NCI-H2081 treated with DMSO at 0.1 percent for 48 hours (cell line): ENCODE measurements around the gene RCN2.
"Not testable (repeated sequence)": the region's sequence is repeated elsewhere in the genome, so short reads cannot be mapped to it uniquely, and the experiment has no call there.

Experiments
- DNase-seq: peaks from one replicate; lab custom pipeline; 2025; lab: John Stamatoyannopoulos, UW

Gene RCN2

DNA sequence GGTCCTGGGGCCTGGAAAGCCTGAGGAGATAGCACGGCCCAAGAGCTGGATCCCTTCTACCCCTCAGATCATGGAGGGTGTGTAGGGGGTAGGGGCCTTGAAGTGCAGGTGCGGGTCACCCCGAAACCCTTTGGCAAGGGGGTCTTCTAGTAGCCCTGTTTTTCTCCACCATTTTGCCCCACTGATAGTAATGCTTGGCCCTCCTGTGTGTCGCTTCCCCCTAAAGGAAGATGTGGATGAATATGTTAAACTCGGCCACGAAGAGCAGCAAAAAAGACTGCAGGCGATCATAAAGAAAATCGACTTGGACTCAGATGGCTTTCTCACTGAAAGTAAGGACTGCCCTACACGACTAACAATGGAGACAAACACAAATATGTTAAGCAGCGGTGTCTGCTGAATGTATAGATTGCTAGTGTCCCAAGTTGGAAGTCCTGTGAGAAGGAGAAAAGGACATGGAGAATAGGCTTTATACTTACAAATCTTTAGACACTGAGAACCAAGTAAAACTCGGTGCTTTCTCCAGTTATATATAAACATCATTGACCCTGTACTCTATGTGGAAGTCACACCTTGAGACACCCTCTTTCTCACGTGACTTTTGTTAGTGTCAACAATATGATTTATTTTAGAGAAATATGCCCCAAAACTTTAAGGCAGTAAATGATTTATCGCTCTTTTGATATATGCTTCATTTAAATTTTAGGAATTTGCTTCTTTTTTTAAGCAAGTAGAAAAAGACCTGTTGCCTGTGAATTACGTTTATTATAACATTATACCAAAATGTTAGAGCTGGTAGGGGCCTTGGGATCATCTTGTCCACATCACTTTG lies 802 bp downstream of the RCN2 start:
- no peak for DNase-seq

DNA sequence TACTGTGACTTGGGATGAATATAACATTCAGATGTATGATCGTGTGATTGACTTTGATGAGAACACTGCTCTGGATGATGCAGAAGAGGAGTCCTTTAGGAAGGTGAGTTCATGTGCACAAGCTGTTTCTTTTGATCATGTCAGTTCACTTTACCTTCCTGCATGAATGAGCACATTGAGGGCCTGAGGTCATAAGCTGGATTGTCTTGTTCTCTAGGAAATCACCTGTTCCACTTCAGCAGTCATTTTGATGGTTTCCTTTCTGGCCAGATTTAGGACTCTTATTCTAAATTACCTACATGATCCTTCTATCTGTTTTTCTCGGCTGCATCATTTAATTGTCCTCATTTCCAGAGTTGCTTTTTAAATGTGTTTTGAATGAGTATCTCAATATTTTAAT lies 4.1 kb downstream of the RCN2 start:
- no peak for DNase-seq

DNA sequence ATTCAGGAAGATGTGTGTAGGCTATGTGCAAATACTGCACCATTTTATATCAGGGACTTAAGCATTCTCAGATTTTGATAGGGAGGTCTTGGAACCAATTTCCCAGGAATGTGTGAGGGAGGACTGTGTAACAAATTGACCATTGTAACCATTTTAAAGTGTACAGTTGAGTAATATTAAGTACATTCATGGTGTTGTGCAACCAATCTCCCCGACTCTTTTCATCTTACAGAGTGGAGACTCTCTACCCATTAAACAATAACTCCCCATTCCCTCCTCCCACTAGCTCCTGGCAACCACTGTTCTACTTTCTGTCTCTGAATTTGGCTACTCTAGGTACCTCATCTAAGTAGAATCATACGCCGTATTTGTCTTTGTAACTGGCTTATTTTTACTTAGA lies 5.1 kb downstream of the RCN2 start:
- DNase-seq = no peak

DNA sequence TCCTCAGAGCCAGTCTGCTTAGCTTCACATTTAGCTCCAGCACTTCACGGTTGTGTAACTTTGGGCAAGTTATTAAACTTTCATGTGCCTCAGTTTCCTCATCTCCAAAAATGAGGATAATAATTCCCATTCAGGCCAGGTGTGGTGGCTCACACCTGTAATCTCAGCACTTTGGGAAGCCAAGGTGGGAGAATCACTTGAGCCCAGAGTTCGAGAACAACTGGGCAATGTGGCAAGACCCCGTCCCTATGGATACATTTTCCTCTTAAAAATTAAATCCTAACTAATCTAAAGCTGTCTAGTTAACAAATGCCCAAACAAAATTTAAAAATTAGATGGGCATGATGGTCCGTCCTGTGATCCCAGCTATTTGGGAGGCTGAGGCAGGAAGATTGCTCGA lies 7.2 kb downstream of the RCN2 start:
- DNase-seq = no peak

DNA sequence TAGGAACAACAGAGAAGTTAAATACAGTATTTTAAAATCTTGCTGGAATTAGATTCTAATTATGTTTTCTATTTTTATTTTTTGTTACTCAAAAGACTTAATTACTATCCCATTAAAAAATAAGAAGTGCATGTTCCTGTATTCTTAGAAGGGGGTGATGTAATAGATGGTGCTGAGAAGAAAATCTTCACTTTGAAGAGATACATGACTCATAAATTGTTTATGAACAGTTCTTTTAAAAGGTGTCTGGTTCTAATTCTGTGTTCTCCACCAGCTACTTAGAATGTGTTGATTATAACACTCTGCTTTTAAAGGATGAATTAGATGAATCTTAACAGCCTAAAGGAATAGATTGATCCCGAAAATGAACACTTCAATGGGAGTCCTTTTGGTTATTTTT lies 8.2 kb downstream of the RCN2 start:
- DNase-seq = no peak

DNA sequence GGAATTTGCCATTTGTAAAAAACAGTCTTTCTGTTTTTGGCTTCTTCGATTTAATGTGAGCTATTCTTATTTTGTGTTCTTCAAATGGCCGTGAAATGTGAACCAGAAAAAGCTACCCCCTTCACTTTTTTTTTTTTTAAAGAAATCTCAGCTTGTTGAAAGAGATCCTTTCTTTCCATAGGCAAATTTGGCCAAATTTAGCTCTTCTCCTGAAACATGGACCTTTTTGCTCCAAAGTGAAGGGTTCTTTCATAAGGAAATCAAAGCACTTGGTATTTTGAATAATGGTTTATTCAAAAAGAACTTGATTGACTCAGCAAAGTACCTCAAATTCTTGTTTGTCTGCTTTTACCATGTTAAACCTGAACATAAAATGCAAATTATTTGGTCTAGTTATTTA lies 10.1 kb downstream of the RCN2 start:
- DNase-seq = no peak

DNA sequence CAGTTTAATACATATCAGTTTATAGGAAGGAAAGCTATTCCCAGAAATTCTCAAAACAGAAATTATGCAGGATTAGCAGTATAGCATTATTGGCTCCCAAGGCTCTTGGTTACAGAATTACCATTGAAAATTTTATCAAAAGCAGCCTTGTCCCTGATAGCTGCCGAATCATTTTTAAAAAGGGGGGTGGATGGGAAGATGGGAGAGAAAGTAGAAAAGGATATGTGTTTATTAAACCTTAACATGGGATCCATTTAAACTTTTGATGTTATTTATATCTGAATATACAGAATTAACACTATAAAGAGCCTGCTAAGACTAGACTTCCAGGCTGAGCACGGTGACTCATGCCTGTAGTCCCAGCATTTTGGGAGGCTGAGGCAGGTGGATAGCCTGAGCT lies 10.8 kb downstream of the RCN2 start:
- DNase-seq = no peak

DNA sequence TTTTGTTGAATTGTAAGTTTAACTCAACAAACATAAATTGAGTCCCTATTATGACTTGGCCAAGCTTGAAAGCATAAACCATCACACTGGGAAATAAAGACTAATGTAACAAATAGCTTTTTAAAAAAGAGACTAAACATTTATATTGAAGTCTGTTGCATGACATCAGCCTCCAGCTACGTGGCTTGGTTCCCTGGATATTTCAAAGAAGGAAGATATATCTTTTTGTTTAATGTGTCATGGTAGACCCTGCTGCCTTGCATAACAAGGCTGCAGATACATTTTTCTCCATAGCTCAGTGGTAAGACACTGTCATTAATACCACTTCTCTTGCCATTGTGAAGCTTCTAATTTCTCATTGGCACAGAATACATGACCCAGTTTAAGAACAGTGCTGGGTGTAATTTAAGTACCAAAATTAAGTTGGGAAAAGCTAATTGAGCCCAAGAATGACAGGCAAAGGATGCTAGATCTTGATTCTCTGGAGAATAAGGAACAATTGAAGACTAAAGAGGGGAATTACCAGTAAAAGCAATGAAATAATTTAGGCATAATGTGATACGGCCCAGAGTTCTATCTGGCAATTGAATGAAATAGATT lies 14.0 kb downstream of the RCN2 start:
- DNase-seq = no peak

DNA sequence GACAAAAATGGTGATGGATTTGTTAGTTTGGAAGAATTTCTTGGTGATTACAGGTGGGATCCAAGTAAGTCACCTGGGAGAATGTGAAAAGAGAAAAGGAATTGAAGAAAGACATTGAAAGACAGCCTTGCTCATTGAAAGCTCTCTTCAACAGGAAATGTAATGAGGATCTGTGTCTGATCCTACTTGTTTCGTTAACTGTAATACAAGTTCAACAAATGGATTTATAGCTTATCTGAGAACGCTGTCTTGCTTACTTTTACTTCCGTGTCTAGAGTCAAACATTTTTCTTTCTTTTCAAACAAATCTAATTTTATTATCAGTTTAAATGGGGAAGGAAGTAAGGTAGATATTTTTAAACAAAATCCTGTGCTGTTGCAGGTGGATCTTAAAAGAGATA lies 15.9 kb downstream of the RCN2 start:
- DNase-seq = no peak

DNA sequence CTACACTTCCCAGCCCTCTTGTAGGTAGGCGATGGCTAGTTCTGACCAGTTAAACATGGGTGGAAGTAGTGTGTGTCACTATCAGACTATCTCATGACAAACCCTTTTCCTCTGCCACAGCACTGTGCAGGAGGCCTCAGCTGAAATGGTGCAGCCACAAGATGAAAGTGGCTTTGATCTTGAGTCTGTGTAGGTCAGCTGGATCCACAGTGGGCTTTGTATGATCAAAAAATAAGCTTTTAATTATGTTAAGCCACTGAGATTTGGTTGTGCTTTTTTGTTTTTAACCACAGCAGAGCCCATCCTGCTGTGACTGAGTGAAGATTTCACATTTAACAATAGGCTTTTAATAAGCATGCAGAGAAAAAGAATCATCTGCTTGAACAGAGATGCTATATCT lies 19.7 kb downstream of the RCN2 start:
- DNase-seq = no peak

DNA sequence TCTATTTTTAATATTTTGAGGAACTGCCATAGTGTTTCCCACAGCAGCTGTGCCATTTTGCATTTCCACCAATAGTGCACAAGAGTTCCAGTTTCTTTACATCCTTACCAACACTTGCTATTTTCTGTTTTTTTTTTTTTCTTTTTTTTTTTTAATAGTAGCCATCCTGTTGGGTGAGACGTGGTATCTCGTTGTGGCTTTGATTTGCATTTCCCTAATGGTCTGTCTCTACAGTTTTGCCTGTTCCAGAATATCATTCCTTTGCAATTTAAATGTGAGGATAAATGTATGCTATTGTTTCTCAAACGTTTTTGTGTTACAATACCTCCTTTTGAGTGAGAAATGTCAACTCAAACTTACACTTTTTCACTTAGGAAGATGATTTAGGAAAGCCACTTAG lies 22.4 kb downstream of the RCN2 start:
- DNase-seq = no peak

DNA sequence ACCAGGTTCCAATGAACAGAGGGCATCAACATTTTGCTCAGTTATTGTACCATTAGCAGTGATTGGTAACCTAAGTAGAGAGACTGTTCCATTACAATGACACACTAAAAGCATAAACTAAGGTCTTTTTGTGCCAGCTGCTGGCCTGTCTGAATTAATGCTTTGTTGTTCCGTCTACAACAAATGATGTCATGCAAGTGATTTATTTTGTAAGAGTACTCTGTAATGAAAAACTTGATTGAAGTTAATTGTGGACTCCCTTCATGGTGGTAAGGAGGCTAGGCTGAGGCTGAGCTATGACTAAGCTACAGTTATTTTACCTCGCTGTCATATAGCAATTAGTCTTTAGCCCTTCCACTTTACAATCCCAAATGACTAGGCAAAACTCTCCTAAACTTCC lies 23.2 kb downstream of the RCN2 start:
- no peak for DNase-seq

DNA sequence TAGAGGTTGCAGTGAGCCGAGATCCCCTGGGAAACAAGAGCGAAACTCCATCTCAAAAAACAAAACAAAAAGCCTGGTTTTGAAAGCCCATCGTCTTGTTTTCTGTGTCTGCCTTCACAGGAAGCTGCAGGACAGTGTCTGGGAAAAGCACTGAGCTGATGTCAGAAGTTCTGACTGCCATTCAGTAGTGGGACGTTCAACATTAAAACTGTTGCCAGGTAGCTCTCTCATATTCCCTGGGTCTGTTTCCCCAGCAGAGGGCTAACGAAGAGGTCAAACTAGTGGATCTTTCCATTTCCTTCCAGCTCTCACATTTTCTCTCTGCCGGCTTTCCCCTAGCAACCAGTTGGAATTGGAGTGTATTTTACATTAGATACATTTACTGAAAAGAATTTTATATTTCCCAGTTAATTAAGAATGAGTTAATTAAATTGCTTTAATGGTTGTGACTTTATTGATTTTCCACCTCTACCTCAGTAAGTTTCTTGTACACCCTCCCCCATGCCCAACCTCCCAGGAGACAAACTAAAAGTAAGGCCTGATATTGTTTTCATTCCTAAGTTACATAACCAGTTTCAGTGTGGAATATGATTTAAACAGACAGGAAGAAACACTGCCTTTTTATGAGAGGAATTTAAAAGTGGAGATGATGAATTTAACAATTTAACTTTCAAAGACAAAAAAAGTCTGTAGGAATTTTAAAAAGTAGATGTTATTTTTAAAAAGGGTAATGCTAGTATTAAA lies 29.9 kb downstream of the RCN2 start:
- no peak for DNase-seq

DNA sequence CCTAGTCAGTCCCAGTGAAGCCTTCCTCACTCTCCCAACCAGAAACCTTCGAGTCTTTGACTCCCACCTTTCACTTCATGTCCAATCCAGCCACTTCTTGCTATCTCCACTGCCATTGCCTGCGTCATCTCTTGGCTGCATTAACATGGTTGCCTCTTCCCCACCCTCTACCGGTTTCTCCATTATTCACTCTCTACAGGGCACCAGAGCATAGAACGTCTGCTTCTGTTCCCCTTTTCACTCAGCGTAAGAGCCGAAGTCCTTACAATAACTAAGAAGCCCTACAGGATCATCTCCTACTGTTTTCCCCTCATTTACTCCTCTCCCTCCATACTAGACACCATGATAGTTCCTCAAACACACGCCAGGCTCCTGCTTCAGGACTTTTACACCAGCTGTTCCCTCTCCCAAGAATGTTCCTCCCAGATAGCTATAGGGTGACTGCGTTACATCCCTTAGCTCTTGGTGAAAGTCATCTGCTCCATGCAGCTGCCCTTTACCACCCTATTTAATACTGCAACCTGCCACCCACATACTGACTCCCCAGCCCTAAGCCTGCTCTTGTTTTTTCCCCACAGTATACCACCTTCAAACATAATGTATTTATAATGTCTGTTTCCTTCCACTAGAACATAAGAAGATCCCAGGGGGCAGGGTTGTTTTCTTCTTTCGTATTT lies 30.9 kb downstream of the RCN2 start:
- no peak for DNase-seq

DNA sequence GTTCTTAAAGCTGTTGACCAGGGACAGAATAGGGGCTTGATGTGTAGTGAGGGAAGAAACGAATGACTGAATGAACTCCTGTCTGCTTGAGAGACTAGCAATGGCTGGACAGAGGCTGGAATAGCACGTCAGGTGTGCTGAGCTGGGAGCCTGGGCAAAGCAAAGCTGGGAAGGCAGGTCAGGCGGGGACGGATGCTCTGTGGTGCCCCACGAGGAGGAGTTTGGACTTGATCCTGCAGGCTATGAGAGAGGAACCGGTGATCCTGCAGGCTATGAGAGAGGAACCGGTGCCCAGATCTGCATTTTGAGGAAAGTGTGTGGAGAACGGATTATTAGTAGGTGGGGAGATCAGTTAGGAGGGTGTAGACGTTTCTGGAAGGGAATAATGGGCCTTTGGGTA lies 32.0 kb downstream of the RCN2 start:
- no peak for DNase-seq

DNA sequence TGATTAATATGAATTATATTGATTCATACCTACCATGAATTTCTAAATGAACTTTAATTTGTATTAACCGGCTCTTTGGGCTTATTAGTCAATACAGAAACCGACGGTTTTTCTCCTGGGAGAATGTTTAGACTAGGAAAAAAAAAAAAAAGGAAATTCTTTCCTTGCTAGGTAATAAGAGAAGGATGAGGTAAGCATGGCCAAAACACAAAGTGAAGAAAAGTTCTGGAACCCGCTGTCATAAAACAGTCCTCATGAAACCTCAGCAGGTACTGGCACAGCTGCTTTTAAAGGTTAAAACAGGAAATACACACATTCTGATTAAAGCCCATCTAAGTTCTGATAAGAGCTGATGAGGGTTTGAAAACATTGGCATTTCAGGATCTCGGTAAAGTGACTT lies 32.6 kb downstream of the RCN2 start:
- no peak for DNase-seq

DNA sequence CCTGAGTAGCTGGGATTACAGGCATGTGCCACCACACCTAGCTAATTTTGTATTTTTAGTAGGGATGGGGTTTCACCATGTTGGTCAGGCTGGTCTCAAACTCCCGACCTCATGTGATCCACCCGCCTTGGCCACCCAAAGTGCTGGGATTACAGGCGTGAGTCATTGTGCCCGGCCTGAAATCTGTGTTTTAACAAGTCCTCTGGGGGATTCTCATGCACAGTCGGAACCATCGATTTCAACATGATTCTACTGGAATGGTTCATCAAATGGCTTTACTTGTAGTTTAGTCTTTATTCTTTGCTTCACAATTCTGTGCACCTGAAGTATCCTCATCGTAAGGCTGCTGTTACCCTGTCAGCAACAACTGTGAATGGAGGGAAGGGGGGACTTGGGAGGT lies 34.5 kb downstream of the RCN2 start:
- DNase-seq = not testable (repeated sequence)

DNA sequence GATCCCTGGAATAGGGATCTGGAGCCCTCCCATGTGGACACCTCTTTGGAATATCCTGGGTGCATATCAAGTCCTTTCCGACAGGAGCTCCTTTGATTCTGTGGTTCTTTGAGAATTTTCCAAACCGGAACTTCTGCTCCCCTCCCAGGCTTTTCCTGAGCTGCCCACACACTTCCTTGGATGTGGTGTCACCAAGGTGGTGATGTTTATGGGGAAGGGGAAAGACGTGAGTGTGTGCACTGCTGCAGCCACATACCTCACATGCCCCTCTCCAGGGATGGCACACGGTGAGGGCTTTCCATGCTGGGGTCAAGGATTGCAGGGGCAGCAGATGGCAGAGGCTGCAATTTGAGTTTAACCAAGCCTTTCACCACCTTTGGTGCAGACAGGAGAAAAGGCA lies 35.5 kb downstream of the RCN2 start:
- DNase-seq = no peak

DNA sequence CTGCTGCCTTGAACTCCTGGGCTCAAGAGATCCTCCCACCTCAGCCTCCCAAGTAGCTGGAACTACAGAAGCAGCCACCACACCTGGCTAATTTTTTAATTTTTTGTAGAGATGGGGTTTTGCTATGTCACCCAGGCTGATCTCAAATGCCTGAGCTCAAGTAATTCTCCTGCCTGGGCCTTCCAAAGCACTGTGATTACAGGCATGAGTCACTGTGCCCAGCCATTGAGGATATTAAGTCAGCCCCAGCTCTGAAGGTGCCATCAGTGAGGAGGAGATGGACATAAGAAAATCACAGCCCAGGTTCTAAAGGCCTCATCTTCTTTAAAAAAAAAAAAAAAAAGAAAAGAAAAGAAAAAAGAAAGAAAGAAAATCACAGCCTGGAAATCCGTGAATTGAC lies 36.8 kb downstream of the RCN2 start:
- DNase-seq = no peak

DNA sequence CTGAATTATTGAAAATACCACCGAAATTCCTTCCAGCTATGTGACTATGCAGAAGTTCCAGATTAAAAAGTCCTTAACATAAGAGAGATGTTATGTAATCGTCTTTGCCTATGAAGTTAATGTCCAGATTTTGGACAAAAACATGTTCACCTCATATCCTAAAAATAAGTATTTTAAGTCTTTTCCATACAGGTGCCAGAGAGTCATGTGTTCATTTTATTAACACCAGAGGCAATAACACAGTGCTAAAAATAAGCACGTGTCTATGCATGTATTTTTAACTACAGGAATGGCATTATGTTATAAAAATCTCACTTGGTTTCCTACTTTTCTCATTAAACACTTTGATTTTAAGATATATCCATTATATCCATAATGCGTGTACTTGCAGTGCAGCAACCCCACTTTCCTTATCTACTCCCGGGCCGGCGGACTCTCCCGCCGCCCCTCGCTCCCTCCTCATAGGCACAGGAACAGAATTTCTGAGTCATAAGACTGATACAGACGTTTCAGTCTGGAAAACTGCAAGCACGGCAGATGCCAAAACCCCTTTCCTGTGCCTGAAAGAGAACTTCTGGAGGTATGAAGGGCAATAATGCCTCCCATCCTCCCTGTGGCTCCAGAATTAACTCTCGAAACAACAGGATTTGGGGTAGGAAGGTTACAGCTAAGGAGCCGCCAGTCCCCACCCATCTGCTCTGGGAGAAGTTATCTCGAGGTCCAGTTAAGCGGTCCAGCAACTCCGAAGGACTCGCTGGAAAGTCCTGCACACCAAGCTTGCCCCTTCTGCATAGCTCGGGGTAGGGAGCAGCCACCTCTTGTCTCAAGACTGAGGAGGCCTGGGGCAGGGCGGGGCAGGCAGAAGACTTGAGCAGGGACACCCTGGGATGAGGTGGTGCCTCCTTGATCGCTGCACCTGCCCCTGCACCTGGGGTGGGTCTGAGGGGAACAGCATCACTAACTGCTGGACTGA lies 41.1 kb downstream of the RCN2 start:
- no peak for DNase-seq

DNA sequence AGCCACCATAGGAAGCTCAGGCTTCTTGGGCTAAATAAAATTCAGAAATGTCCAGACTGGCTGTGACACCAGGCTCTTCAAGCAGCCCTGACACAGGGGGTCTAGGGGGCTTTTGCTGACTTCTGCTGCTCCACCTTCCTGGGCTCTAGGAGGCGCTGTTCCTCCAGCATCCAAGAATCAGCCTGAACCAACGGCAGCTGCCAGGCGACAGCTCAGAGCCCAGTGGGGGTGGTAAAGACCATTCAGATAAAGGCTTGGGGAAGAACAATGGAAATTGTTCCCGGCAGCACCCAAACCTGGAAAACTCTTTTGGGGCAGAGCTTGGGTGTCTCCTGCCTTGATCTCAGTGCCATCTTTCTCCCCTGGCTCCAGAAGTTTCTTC lies 41.8 kb downstream of the RCN2 start:
- no peak for DNase-seq

DNA sequence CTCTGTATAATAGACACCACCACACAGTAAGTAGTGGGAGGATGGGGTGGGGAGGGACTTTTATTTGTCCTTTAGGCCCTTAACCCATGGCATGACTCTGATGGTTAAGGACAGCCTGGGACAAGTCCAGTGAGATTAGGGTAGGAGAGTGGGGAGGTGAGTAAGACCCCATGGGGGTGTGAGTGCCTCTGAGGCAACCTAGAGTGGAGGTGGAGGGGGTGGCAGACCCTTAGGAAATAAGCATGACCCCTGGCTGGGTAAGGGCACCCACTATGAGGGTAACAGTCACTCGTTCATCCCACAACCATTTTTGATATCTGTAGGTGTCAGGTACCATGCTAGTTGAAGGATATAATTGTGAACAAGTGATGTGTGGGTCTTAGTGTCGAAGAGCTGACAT lies 42.4 kb downstream of the RCN2 start:
- DNase-seq = no peak
